Vagina (tissue), 2 donors: ENCODE results near the gene WDR12. TPM values are rescaled to one million over a fixed set of nuclear protein-coding genes. Genes with fewer than 3 reads are reported as not detected.
"Not testable (repeated sequence)": the region's sequence is repeated elsewhere in the genome, so short reads cannot be mapped to it uniquely, and the experiment has no call there.

Experiments used
- DNase-seq, 2 donors: peaks; one replicate each; pipeline ENCODE4 v3.0.0-alpha.2; 2017; ENCODE audit errors: extremely low spot score in 2 of 2
- H3K27ac ChIP-seq: fragments of 200-600 bp; sonication (generic); one replicate; pipeline ENCODE4 v1.5.1; 2019
- H3K27me3 ChIP-seq: fragments of 200-600 bp; sonication (generic); one replicate; pipeline ENCODE4 v1.5.1; 2019
- H3K36me3 ChIP-seq, 2 donors: fragments of 200-600 bp; sonication (generic); one replicate each; pipeline ENCODE4 v1.5.1; 2017 to 2019
- H3K4me1 ChIP-seq: fragments of 200-600 bp; sonication (generic); one replicate; pipeline ENCODE4 v1.5.1; 2019
- H3K4me3 ChIP-seq, 2 donors: fragments of 200-600 bp; sonication (generic); 1 replicate in 1 of 2; 2 replicates in 1 of 2; pipeline ENCODE4 v1.5.1; 2016 to 2019
- H3K9me3 ChIP-seq: fragments of 200-600 bp; sonication (generic); one replicate; pipeline ENCODE4 v1.5.1; 2019
- POLR2A ChIP-seq, 2 donors: fragments of 450-650 bp; IDR thresholded peaks; one replicate each; pipeline ENCODE4 v1.6.1; 2017; ENCODE audit warnings: antibody characterized with exemption in 2 of 2, mild to moderate bottlenecking in 2 of 2, moderate library complexity in 2 of 2
- POLR2AphosphoS5 ChIP-seq, 2 donors: sonication (generic); formaldehyde crosslinking; IDR thresholded peaks; one replicate each; pipeline ENCODE4 v1.9.0; 2017; ENCODE audit warnings: antibody characterized with exemption in 2 of 2, mild to moderate bottlenecking in 2 of 2, low read depth in 1 of 2; ENCODE audit not compliant: insufficient read depth in 1 of 2
- intact Hi-C: fragments of 100-400 bp; cut with DNase I; formaldehyde crosslinking; loops from one replicate; pipeline ENCODE4 v1.15.1; 2023
- total RNA-seq: library from RNA; depleted of rRNA; stranded (reverse); fragments of >200 nt; gene quantifications from one replicate; pipeline ENCODE4 v1.2.3, GENCODE V29; 2016
- TF ChIP-seq, protein P1 (sequence below), 3 experiments: fragments of 450-650 bp in 2 of 3; fragments of 200-600 bp in 1 of 3; sonication (generic) in 1 of 3; IDR thresholded peaks; one replicate each; pipeline ENCODE4 v1.5.1; 2017 to 2019; ENCODE audit warnings: antibody characterized with exemption in 3 of 3, mild to moderate bottlenecking in 2 of 3, moderate library complexity in 2 of 3

The WDR12 gene
- 25.5 TPM for total RNA-seq

DNA sequence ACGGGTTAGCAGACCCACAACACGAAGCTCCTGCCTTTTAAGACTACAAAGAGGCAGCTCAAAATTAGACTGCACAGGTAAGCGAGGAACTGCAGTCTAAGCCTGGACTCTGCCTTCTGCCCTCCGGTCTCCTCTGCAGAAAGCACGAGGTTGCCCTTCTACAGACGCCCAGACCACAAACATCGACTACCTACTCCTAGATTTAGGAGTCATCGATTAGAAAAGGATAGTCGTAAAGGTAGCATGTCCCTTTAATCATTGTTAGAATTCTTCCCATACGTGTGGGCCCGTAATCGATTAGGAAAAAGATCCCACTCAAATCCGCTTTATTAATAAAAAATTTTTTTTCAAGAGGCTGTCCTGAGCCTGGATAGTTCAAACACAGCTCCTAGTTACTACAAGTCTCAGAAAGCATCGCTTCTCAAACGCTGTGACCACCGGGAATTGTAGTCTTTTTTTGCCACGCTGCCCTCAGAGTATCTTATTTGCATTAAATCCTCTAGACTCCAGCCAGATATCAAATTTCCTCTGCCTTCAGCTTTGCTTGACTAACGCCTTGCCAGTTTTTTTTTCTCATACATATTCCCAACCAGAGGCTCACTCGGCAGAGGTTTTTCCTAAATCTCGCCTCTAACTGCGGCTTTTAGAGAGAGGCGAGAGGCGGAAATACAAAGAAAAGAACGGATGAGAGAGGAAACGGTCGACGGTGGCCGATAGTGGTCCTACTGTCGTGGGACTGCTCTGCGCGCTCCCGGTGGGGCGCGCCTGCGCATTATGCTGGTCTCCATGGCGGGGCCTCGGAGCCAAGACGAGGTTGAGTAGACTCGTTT lies at the start of gene WDR12, which contains the start of gene CARF:
Gene WDR12, minus strand, starts transcription at position 162 of the 830 bp plus-strand sequence. CDS start 197 bp downstream, outside the sequence.
Gene CARF, plus strand, starts transcription at position 764 of the 830 bp plus-strand sequence. CDS start 29,628 bp downstream, outside the sequence.
- DNase-seq: peak in 1 of 2 donors; percentile 92
- TF ChIP-seq, protein P1, sequence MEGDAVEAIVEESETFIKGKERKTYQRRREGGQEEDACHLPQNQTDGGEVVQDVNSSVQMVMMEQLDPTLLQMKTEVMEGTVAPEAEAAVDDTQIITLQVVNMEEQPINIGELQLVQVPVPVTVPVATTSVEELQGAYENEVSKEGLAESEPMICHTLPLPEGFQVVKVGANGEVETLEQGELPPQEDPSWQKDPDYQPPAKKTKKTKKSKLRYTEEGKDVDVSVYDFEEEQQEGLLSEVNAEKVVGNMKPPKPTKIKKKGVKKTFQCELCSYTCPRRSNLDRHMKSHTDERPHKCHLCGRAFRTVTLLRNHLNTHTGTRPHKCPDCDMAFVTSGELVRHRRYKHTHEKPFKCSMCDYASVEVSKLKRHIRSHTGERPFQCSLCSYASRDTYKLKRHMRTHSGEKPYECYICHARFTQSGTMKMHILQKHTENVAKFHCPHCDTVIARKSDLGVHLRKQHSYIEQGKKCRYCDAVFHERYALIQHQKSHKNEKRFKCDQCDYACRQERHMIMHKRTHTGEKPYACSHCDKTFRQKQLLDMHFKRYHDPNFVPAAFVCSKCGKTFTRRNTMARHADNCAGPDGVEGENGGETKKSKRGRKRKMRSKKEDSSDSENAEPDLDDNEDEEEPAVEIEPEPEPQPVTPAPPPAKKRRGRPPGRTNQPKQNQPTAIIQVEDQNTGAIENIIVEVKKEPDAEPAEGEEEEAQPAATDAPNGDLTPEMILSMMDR (IDR thresholded peaks at IDR 0.05): peak in 1 of 3 experiments; percentile 22
- peak; percentile 85 to 93 for TF ChIP-seq POLR2AphosphoS5 (IDR thresholded peaks at IDR 0.05; ENCODE audit: insufficient read depth in 1 of 2, low read depth in 1 of 2)
- TF ChIP-seq POLR2A (IDR thresholded peaks at IDR 0.05): no peak
- intact Hi-C loops: no loop called here
- H3K4me3 ChIP-seq: peak within 1 kb of the TSS; percentile 57 to 69
- peak within 1 kb of the TSS; percentile 77 for H3K27ac ChIP-seq
- H3K9me3 ChIP-seq: no peaks in the 10 kb centered on the region
- no peaks in the 10 kb centered on the region for H3K27me3 ChIP-seq
- peaks cover 21% of the 10 kb centered on the region for H3K4me1 ChIP-seq
- H3K36me3 ChIP-seq: no peaks in the 10 kb centered on the region

DNA sequence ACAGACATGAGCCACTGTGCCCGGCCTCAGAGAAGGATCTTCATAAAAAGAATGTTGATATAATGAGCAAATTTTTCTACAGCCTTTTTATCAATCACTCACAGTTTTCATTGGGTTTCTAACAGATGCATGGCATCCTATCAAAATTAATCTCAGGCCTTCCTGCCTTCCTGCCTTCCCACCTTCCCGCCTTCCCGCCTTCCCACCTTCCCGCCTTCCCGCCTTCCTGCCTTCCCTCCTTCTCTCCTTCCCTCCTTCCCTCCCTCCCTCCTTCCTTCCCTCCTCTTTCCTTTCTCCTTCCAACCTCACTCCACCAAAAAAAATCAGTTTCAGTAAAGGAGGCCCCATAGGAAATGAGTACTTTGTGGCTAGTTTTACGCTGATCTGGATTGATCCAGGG lies 49.1 kb upstream of the WDR12 start:
- H3K27me3 ChIP-seq: no peaks in the 10 kb centered on the region
- H3K27ac ChIP-seq: no peak overlapping the region
- H3K4me3 ChIP-seq: no peak overlapping the region
- no peaks in the 10 kb centered on the region for H3K9me3 ChIP-seq
- DNase-seq: no peak
- H3K36me3 ChIP-seq: peaks cover 0 to 3% of the 10 kb centered on the region in 2 donors
- H3K4me1 ChIP-seq: no peaks in the 10 kb centered on the region
- intact Hi-C loops: no loop called here
- TF ChIP-seq POLR2A (IDR thresholded peaks at IDR 0.05): no peak
- TF ChIP-seq POLR2AphosphoS5 (IDR thresholded peaks at IDR 0.05; ENCODE audit: insufficient read depth in 1 of 2, low read depth in 1 of 2): no peak
- TF ChIP-seq, protein P1 (IDR thresholded peaks at IDR 0.05): no peak

- Histone ChIP-seq H3K4me1 (no peaks in the 10 kb centered on the region), H3K27ac (no peak overlapping the region), H3K4me3 (no peak overlapping the region), H3K27me3 (no peaks in the 10 kb centered on the region), H3K9me3 (no peaks in the 10 kb centered on the region), H3K36me3 (no peaks in the 10 kb centered on the region)
- intact Hi-C loops: no loop called here
- no peak for TF ChIP-seq POLR2A (IDR thresholded peaks at IDR 0.05)
- TF ChIP-seq, protein P1 (IDR thresholded peaks at IDR 0.05): no peak
- TF ChIP-seq POLR2AphosphoS5 (IDR thresholded peaks at IDR 0.05; ENCODE audit: insufficient read depth in 1 of 2, low read depth in 1 of 2): no peak
- no peak for DNase-seq
These were observed 39.1 kb upstream of the WDR12 start for GRCh38 chr2:202950592-202950991.

DNA sequence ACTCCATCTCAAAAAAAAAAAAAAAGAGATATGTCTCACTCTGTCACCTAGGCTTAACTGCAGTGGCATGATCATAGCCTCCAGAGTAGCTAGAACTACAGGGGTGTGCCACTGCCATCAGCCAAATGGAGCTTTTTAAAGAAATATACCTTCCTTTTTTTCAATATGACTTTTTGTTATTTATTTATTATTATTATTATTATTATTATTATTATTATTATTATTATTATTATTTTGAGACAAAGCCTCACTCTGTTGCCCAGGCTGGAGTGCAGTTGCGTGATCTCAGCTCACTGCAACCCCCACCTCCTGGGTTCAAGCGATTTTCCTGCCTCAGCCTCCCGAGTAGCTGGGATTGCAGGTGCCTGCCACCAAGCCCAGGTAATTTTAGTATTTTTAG lies 37.9 kb upstream of the WDR12 start:
- H3K9me3 ChIP-seq, H3K4me1 ChIP-seq, H3K4me3 ChIP-seq, DNase-seq, H3K36me3 ChIP-seq, intact Hi-C loops, H3K27me3 ChIP-seq, H3K27ac ChIP-seq: not testable (repeated sequence)

- Histone ChIP-seq H3K27me3 (no peaks in the 10 kb centered on the region), H3K9me3 (no peaks in the 10 kb centered on the region), H3K4me3 (no peak overlapping the region), H3K36me3 (no peaks in the 10 kb centered on the region), H3K4me1 (no peaks in the 10 kb centered on the region), H3K27ac (no peak overlapping the region)
- intact Hi-C loops: no loop called here
- no peak for DNase-seq
- no peak for TF ChIP-seq POLR2AphosphoS5 (IDR thresholded peaks at IDR 0.05; ENCODE audit: insufficient read depth in 1 of 2, low read depth in 1 of 2)
- TF ChIP-seq, protein P1 (IDR thresholded peaks at IDR 0.05): no peak
- no peak for TF ChIP-seq POLR2A (IDR thresholded peaks at IDR 0.05)
These were observed 34.0 kb upstream of the WDR12 start for GRCh38 chr2:202945497-202945896.
